ENCODE results near the gene LRMDA.

The LRMDA gene

DNA sequence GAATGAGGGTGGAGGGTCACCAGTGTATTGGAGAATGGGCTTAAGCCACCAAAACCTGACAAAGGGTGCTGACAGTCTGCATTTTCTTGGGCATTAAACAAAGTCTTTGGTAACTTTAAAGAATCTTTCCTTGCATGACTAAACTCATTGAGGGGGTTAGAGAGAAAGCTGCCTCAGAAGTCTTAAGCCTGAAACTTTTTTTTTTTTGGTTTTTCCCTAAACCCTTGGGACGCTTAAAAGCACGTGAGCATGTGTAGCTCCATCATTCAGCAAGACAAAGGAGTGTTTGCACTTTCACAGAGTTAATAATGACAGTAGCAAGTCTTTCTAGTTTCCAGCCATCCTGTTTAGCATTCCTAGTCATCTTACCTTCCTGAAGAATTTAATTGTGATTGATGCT is 110.7 kb downstream of the LRMDA start:
- no peak for DNase-seq (ENCODE audit: low read depth)

- no peak for DNase-seq (ENCODE audit: low read depth)
These were observed 111.5 kb downstream of the LRMDA start for GRCh38 chr10:75542906-75543305.

GRCh38 chr10:75544386-75544785 is 113.0 kb downstream of the LRMDA start:
- DNase-seq (ENCODE audit: low read depth) = no peak

- DNase-seq (ENCODE audit: low read depth) = no peak
These were observed 113.7 kb downstream of the LRMDA start for GRCh38 chr10:75544993-75545706.

- DNase-seq (ENCODE audit: low read depth) = no peak
These were observed 114.6 kb downstream of the LRMDA start for GRCh38 chr10:75546004-75546403.

DNA sequence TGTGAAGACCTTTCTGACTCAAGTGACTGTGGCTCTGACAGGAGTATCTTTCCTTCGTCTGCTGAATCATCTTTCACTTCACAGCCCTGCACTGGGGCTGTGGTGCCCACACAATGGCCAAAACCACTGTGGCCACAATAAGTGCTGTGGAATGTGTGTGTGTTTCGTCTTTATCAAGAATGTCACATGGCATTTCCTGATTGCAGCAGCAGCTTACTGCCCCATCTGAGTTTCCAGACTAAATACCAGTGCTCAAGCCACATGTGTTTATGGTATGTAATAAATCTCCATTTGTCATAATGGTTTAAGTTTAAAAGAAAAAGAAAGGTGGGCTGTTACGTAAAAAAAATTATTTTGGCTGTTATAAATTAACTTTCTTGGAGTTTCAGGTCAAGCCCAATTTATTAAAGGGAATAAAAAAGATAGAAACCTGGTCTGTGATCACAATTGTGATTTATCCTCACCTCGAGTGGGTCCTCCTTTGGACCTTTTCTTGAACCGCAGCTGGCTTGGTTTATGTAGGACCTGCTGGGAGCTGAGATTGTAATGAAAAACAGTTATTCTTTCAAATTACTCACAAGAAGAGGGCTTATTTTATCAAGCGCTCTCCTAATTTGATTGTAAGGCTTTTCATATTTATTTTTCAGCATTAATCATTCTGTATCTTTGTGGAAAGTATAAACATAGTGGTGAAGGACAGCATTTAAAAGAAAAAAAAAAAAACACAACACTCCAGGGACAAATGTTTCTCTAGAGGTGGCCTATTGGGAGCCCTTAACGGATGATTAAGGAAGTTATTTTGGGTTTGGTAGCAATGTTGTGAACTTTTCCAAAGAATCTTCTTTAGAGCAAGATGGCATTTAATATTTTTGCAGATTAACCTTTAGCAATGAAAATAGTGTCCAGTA is 116.2 kb downstream of the LRMDA start:
- no peak for DNase-seq (ENCODE audit: low read depth)

GRCh38 chr10:75548356-75548755 is 116.9 kb downstream of the LRMDA start:
- DNase-seq (ENCODE audit: low read depth) = no peak

GRCh38 chr10:75550191-75550590 is 118.8 kb downstream of the LRMDA start:
- DNase-seq (ENCODE audit: low read depth) = no peak

- DNase-seq (ENCODE audit: low read depth) = no peak
These were observed 120.7 kb downstream of the LRMDA start for GRCh38 chr10:75552171-75552570.

DNA sequence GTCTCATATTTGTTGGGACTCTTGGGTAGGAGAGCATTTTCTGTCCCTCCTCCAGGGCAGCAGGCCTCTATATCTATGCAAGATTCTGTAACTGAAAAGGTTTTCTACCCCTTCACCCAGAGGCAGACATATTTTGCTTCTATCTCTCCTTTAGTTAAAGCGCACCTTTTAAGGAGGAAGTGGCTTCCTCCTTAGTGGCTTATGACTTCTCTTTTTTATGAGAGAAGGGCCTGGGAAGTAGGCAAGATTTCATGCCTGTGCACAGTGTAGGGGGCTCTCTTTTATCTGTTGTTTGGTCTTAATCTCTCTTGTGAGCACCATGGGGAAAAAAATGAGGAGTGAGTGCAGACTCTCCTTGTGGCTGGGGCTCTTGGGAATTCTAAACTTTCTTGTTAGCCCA is 122.1 kb downstream of the LRMDA start:
- no peak for DNase-seq (ENCODE audit: low read depth)

GRCh38 chr10:75555323-75555722 is 123.9 kb downstream of the LRMDA start:
- DNase-seq (ENCODE audit: low read depth) = no peak

DNA sequence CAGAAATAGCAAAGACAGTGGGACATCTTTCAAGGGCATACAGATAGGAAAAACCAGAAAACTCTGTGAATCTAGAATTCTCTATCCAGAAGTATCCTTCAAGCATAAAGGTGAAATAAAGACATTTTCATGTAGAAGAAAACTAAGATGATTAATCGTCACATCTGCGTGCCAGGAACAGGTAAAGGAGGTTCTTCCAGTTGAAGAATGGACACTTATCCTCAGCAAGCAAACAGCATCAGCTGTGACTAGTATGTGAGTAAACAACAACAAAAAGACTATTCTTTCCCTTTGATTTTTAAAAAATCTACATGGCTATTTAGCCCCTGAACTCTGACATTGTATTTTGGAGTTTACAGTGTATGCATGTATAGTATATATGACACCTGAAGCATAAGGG is 124.9 kb downstream of the LRMDA start:
- DNase-seq (ENCODE audit: low read depth) = no peak

GRCh38 chr10:75565286-75566251 is 134.1 kb downstream of the LRMDA start:
- no peak for DNase-seq (ENCODE audit: low read depth)

GRCh38 chr10:75568450-75569130 is 137.2 kb downstream of the LRMDA start:
- DNase-seq (ENCODE audit: low read depth) = no peak

- DNase-seq (ENCODE audit: low read depth) = no peak
These were observed 138.1 kb downstream of the LRMDA start for GRCh38 chr10:75569506-75569905.

- DNase-seq (ENCODE audit: low read depth) = no peak
These were observed 141.1 kb downstream of the LRMDA start for GRCh38 chr10:75572478-75572877.

DNA sequence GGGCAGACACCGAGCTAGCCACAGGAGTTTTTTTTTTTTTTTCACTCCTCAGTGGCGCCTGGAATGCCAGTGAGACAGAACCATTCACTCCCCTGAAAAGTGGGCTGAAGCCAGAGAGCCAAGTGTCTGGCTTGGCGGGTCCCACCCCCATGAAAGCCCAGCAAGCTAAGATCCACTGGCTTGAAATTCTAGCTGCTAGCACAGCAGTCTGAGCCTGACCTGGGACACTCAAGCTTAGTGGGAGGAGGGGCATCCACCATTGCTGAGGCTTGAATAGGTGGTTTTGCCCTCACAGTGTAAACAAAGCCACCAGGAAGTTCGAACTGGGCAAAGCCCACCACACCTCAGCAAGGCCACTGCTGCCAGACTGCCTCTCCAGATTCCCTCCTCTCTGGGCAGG is 144.5 kb downstream of the LRMDA start:
- no peak for DNase-seq (ENCODE audit: low read depth)

- DNase-seq (ENCODE audit: low read depth) = no peak
These were observed 150.7 kb downstream of the LRMDA start for GRCh38 chr10:75582102-75582501.

GRCh38 chr10:75585294-75585693 is 153.9 kb downstream of the LRMDA start:
- no peak for DNase-seq (ENCODE audit: low read depth)

GRCh38 chr10:75586814-75587213 is 155.4 kb downstream of the LRMDA start:
- no peak for DNase-seq (ENCODE audit: low read depth)

- no peak for DNase-seq (ENCODE audit: low read depth)
These were observed 156.6 kb downstream of the LRMDA start for GRCh38 chr10:75588031-75588430.

All from T follicular helper cell (primary cell).